H1 (cell line): ENCODE data around the gene FOXL1. TPM values are rescaled to one million over a fixed set of nuclear protein-coding genes. Genes with fewer than 3 reads are reported as not detected.

Experiments used
- CTCF ChIA-PET: fragments of 300-600 bp; sonication (Branson Sonifier 250); formaldehyde crosslinking; loops from one replicate; lab custom pipeline; 2021; ENCODE audit not compliant: partially characterized antibody; lab: Charles Lee
- POLR2A ChIA-PET: fragments of 300-600 bp; sonication (Branson Sonifier 250); formaldehyde crosslinking; loops from one replicate; lab custom pipeline; 2021; ENCODE audit warnings: inconsistent platforms; ENCODE audit not compliant: partially characterized antibody; lab: Charles Lee
- DNase-seq, 2 experiments: peaks; one replicate each; pipeline versions ENCODE4 v3.0.0 to v3.0.0-alpha.2; 2010 to 2022; ENCODE audit warnings: low spot score in 2 of 2, low read depth in 1 of 2, mixed read lengths in 1 of 2
- FAIRE-seq: peaks from 2 replicates; lab custom pipeline; 2011; peaks lifted over from hg19 to GRCh38; lab: Jason Lieb, UNC
- H2AFZ ChIP-seq: 2 replicates; pipeline ENCODE4 v1.8.1; 2012; ENCODE audit warnings: low read length, inconsistent platforms
- H2AK5ac ChIP-seq: 2 replicates; pipeline ENCODE4 v1.6.1; 2013; ENCODE audit warnings: low read depth, low read length
- H2BK120ac ChIP-seq: replicated peaks from 2 replicates; pipeline ENCODE3; 2013; ENCODE audit warnings: low read depth, low read length, inconsistent platforms
- H2BK12ac ChIP-seq: 2 replicates; pipeline ENCODE4 v1.6.1; 2013; ENCODE audit warnings: low read depth, low read length
- H2BK15ac ChIP-seq: 2 replicates; pipeline ENCODE4 v1.6.1; 2013; ENCODE audit warnings: low read length
- H2BK20ac ChIP-seq: 2 replicates; pipeline ENCODE4 v1.6.1; 2013; ENCODE audit warnings: low read length
- H2BK5ac ChIP-seq: 2 replicates; pipeline ENCODE4 v1.6.1; 2013; ENCODE audit warnings: low read depth, low read length
- H3K14ac ChIP-seq: 2 replicates; pipeline ENCODE4 v1.6.1; 2013; ENCODE audit warnings: inconsistent platforms; ENCODE audit not compliant: insufficient read length
- H3K18ac ChIP-seq: 2 replicates; pipeline ENCODE4 v1.6.1; 2013; ENCODE audit warnings: low read length; ENCODE audit errors: extremely low read depth
- H3K23ac ChIP-seq: 2 replicates; pipeline ENCODE4 v1.6.1; 2013; ENCODE audit warnings: inconsistent platforms; ENCODE audit not compliant: insufficient read length
- H3K23me2 ChIP-seq: 2 replicates; pipeline ENCODE4 v1.6.1; 2013; ENCODE audit warnings: low read depth, low read length
- H3K27ac ChIP-seq: 2 replicates; pipeline ENCODE4 v1.6.1; 2011; ENCODE audit warnings: low read depth, low read length, inconsistent platforms
- H3K27me3 ChIP-seq, 4 experiments: replicated peaks in 1 of 4; 1 replicate in 1 of 4; 2 replicates in 3 of 4; pipeline versions ENCODE4 v1.6.1 to v1.8.1; 2011 to 2013; ENCODE audit warnings: low read length in 3 of 4, mild to moderate bottlenecking in 3 of 4, inconsistent platforms in 2 of 4, mixed read lengths in 2 of 4, moderate library complexity in 1 of 4; ENCODE audit not compliant: control insufficient read depth in 3 of 4, insufficient read depth in 3 of 4; ENCODE audit errors: extremely low read depth in 1 of 4
- H3K36me3 ChIP-seq, 4 experiments: 2 replicates each; pipeline versions ENCODE4 v1.6.1 to v1.8.1; 2011 to 2013; ENCODE audit warnings: mild to moderate bottlenecking in 4 of 4, low read length in 3 of 4, moderate library complexity in 2 of 4, control low read depth in 1 of 4, inconsistent platforms in 1 of 4; ENCODE audit not compliant: insufficient read depth in 4 of 4, control insufficient read depth in 2 of 4
- H3K4ac ChIP-seq: replicated peaks from 2 replicates; pipeline ENCODE3; 2013; ENCODE audit warnings: low read length, low read depth, mixed read lengths, inconsistent platforms; ENCODE audit not compliant: insufficient read length
- H3K4me1 ChIP-seq, 4 experiments: replicated peaks in 1 of 4; 1 replicate in 1 of 4; 2 replicates in 3 of 4; pipeline versions ENCODE4 v1.6.1 to v1.8.1; 2011 to 2013; ENCODE audit warnings: low read length in 3 of 4, inconsistent platforms in 2 of 4, mixed read lengths in 1 of 4; ENCODE audit not compliant: insufficient read depth in 4 of 4, control insufficient read depth in 3 of 4
- H3K4me2 ChIP-seq, 2 experiments: 2 replicates each; pipeline versions ENCODE4 v1.6.1 to v1.8.1; 2011 to 2013; ENCODE audit warnings: low read depth in 2 of 2, low read length in 2 of 2, control low read depth in 1 of 2, inconsistent platforms in 1 of 2, mild to moderate bottlenecking in 1 of 2; ENCODE audit not compliant: insufficient read depth in 1 of 2
- H3K4me3 ChIP-seq, 4 experiments: fragments of 200-600, 300-600 bp in 1 of 4; sonication (generic), shearing (Covaris generic), sonication (Bioruptor Twin) in 1 of 4; 2 replicates each; pipeline versions ENCODE4 v1.5.1 to v1.8.1; 2011 to 2016; ENCODE audit warnings: low read length in 4 of 4, low read depth in 3 of 4, control low read depth in 2 of 4, inconsistent platforms in 2 of 4, mild to moderate bottlenecking in 2 of 4, mixed read lengths in 1 of 4, moderate library complexity in 1 of 4; ENCODE audit not compliant: insufficient read depth in 2 of 4; ENCODE audit errors: extremely low read depth in 1 of 4
- H3K56ac ChIP-seq: replicated peaks from 2 replicates; pipeline ENCODE3; 2013; ENCODE audit warnings: low read depth, mild to moderate bottlenecking, mixed read lengths, low read length, inconsistent platforms; ENCODE audit not compliant: insufficient read length
- H3K79me1 ChIP-seq: 2 replicates; pipeline ENCODE4 v1.6.1; 2013; ENCODE audit warnings: low read depth, low read length, control low read depth
- H3K79me2 ChIP-seq, 2 experiments: 2 replicates each; pipeline versions ENCODE4 v1.6.1 to v1.8.1; 2012 to 2013; ENCODE audit warnings: low read length in 2 of 2, mild to moderate bottlenecking in 2 of 2, inconsistent platforms in 1 of 2; ENCODE audit not compliant: insufficient read depth in 2 of 2, control insufficient read depth in 1 of 2
- H3K9ac ChIP-seq, 4 experiments: replicated peaks in 1 of 4; 1 replicate in 1 of 4; 2 replicates in 3 of 4; pipeline versions ENCODE4 v1.6.1 to v1.8.1; 2011 to 2013; ENCODE audit warnings: low read depth in 3 of 4, low read length in 3 of 4, control low read depth in 2 of 4, mild to moderate bottlenecking in 2 of 4, moderate library complexity in 2 of 4, inconsistent platforms in 1 of 4; ENCODE audit errors: extremely low read depth in 1 of 4
- H3K9me3 ChIP-seq, 2 experiments: 2 replicates each; pipeline versions ENCODE4 v1.6.1 to v1.8.1; 2012 to 2013; ENCODE audit warnings: mild to moderate bottlenecking in 2 of 2, moderate library complexity in 2 of 2, control low read depth in 1 of 2, inconsistent platforms in 1 of 2, low read depth in 1 of 2, low read length in 1 of 2, mixed read lengths in 1 of 2; ENCODE audit not compliant: insufficient read depth in 2 of 2
- H4K20me1 ChIP-seq, 2 experiments: replicated peaks in 1 of 2; 2 replicates each; pipeline versions ENCODE3 to v1.8.1; 2011 to 2013; ENCODE audit warnings: inconsistent platforms in 2 of 2, low read length in 2 of 2, mild to moderate bottlenecking in 1 of 2; ENCODE audit not compliant: insufficient read depth in 2 of 2, control insufficient read depth in 1 of 2
- H4K5ac ChIP-seq: 2 replicates; pipeline ENCODE4 v1.6.1; 2013; ENCODE audit warnings: low read length, low read depth, mixed read lengths, inconsistent platforms; ENCODE audit not compliant: insufficient read length
- H4K8ac ChIP-seq: 2 replicates; pipeline ENCODE4 v1.8.0; 2013; ENCODE audit warnings: mild to moderate bottlenecking, moderate library complexity, low read length, inconsistent platforms; ENCODE audit not compliant: insufficient read depth; ENCODE audit errors: extremely low read depth
- H4K91ac ChIP-seq: replicated peaks from 2 replicates; pipeline ENCODE3; 2013; ENCODE audit warnings: low read length, mixed read lengths, inconsistent platforms; ENCODE audit not compliant: insufficient read length
- EP300 ChIP-seq, 2 experiments: IDR thresholded peaks; 1 replicate in 1 of 2; 2 replicates in 1 of 2; pipeline ENCODE4 v1.6.1; 2011 to 2012; ENCODE audit warnings: low read depth in 2 of 2, low read length in 2 of 2, mild to moderate bottlenecking in 2 of 2, borderline replicate concordance in 1 of 2, inconsistent platforms in 1 of 2, moderate library complexity in 1 of 2
- MAX ChIP-seq: IDR thresholded peaks from 2 replicates; pipeline ENCODE4 v1.6.1; 2012; ENCODE audit warnings: inconsistent platforms
- POLR2AphosphoS5 ChIP-seq: IDR thresholded peaks from 2 replicates; pipeline ENCODE4 v1.6.1; 2011; ENCODE audit warnings: low read depth, low read length
- RAD21 ChIP-seq, 2 experiments: IDR thresholded peaks in 1 of 2; conservative IDR thresholded peaks in 1 of 2; 2 replicates each; pipeline ENCODE4 v1.6.1; 2011; ENCODE audit warnings: low read depth in 2 of 2, low read length in 2 of 2, improper control_type of control experiment in 1 of 2, inconsistent platforms in 1 of 2, mild to moderate bottlenecking in 1 of 2, moderate library complexity in 1 of 2
- SAP30 ChIP-seq: fragments of 300-600 bp; sonication (generic); IDR thresholded peaks from 2 replicates; pipeline ENCODE4 v1.7.1; 2012; ENCODE audit warnings: low read length, moderate library complexity, mild to moderate bottlenecking, inconsistent platforms; ENCODE audit not compliant: insufficient read depth, insufficient replicate concordance
- SUZ12 ChIP-seq: fragments of 200-600 bp; sonication (generic); IDR thresholded peaks from 2 replicates; pipeline ENCODE4 v1.6.1; 2012; ENCODE audit warnings: mild to moderate bottlenecking, inconsistent platforms, low read length, moderate library complexity, mixed read lengths
- TCF12 ChIP-seq: IDR thresholded peaks from 2 replicates; pipeline ENCODE4 v1.6.1; 2011; ENCODE audit warnings: low read depth, mild to moderate bottlenecking, low read length
- WGBS, 2 experiments: shearing (Covaris generic) in 1 of 2; methylation state at CpG; one replicate each; pipeline versions ENCODE4 v1.1.6 to v1.1.7; 2013 to 2015; ENCODE audit warnings: low lambda C conversion rate in 2 of 2, mixed read lengths in 2 of 2, inconsistent platforms in 1 of 2, low coverage in 1 of 2, missing lambda C conversion rate in 1 of 2; ENCODE audit not compliant: insufficient replicate concordance in 2 of 2, insufficient coverage in 1 of 2, insufficient read length in 1 of 2; ENCODE audit errors: extremely low coverage in 1 of 2, missing lambda C conversion rate in 1 of 2; 5-methylcytosine and 5-hydroxymethylcytosine counted together
- polyA plus RNA-seq, 7 experiments: library from polyadenylated mRNA; depleted of rRNA in 3 of 7; stranded (reverse) in 5 of 7; unstranded in 2 of 7; fragments of >200 nt in 5 of 7; fragments of 200-250 nt in 2 of 7; gene quantifications; 1 replicate in 5 of 7; 2 replicates in 1 of 7; 4 replicates in 1 of 7; pipeline versions ENCODE4 v1.2.1 to v1.2.3, GENCODE V29; 2011 to 2013; ENCODE audit warnings: missing spikeins in 2 of 7, mixed read lengths in 2 of 7
- total RNA-seq: library from RNA; stranded (reverse); fragmentation: NEBNext Ultra II Directional; extraction: Animal tissue kit (Norgen Biotek cat#: 25700); gene quantifications from 2 replicates; pipeline ENCODE4 v1.2.1, GENCODE V29; 2021

FOXL1 gene
- total and polyA plus RNA-seq, 2 of the 8 experiments (the other 6 are each of a cell fraction or from before 2014, with no cell fraction given), result 0.03 TPM; not detected in 1

- H4K8ac ChIP-seq, result peak overlapping the region; percentile 57; the same call in 1 of the 2 replicates
- peaks cover 9 to 35% (median 19%) of the 10 kb centered on the region in 4 experiments for H3K4me1 ChIP-seq
- H3K23ac ChIP-seq, result no peak overlapping the region
- no peak overlapping the region for H2BK5ac ChIP-seq
- DNase-seq, result peak in 1 of 2 experiments; percentile 75
- H3K27me3 ChIP-seq, result peaks cover 80 to 96% (median 88%) of the 10 kb centered on the region in 4 experiments
- no peaks in the 10 kb centered on the region for H3K79me1 ChIP-seq
- peak overlapping the region; percentile 56 to 67 for H3K4me2 ChIP-seq
- H3K36me3 ChIP-seq, result peaks cover 0 to 10% (median 0%) of the 10 kb centered on the region in 4 experiments; a peak in 1 of 8 replicates
- no peak overlapping the region for H3K27ac ChIP-seq
- peak overlapping the region in 2 of 4 experiments; percentile 30 to 60; a peak in 3 of 8 replicates for H3K4me3 ChIP-seq
- ChIA-PET POLR2A (no interaction called here), CTCF (interaction anchor here (1.0 to 1.4 kb wide), 2 partner anchors 491 to 495 kb away, joined by 3 read pairs; no protein-coding TSS in a partner anchor)
- H3K23me2 ChIP-seq, result peaks cover 2% of the 10 kb centered on the region; the same call in 1 of the 2 replicates
- H4K20me1 ChIP-seq, result peaks cover 9 to 17% of the 10 kb centered on the region in 2 experiments
- H4K91ac ChIP-seq, result no peak overlapping the region
- no peak overlapping the region for H3K18ac ChIP-seq
- no peak for FAIRE-seq
- no peak overlapping the region for H2BK12ac ChIP-seq
- H3K14ac ChIP-seq, result no peak overlapping the region
- no peaks in the 10 kb centered on the region; a peak in 1 of 4 replicates for H3K9me3 ChIP-seq
- no peak overlapping the region for H2BK20ac ChIP-seq
- H2BK15ac ChIP-seq, result no peak overlapping the region
- no peak overlapping the region for H3K56ac ChIP-seq
- H3K4ac ChIP-seq, result no peak overlapping the region
- no peak overlapping the region for H4K5ac ChIP-seq
- H2AFZ ChIP-seq, result no peak overlapping the region
- H3K79me2 ChIP-seq, result no peaks in the 10 kb centered on the region
- no peak overlapping the region for H3K9ac ChIP-seq
- H2AK5ac ChIP-seq, result no peak overlapping the region
- WGBS, 2 experiments, result 2% methylated on average over 80 of the region's 116 CpGs; no CpG with 5 or more reads in 1 of the 2 experiments
- no peak overlapping the region for H2BK120ac ChIP-seq
- TF ChIP-seq SUZ12, result peak; percentile 93
- TF ChIP-seq MAX, result peak; percentile 28; the same call in 1 of the 2 replicates
- no peak for TF ChIP-seq TCF12
- TF ChIP-seq RAD21 (IDR thresholded peaks at IDR 0.05 in 1 of 2, conservative IDR thresholded peaks at IDR 0.05 in 1 of 2; ENCODE audit: low read depth in 2 of 2, low read length in 2 of 2), result peak in 1 of 2 experiments; percentile 20; a peak in 1 of 4 replicates
- TF ChIP-seq POLR2AphosphoS5, result no peak
- no peak for TF ChIP-seq EP300 (IDR thresholded peaks at IDR 0.05; ENCODE audit: borderline replicate concordance in 1 of 2, low read depth in 2 of 2, low read length in 2 of 2)
- TF ChIP-seq SAP30, result no peak
Observed at GRCh38 chr16:86567701-86568581, 10.4 kb upstream of the FOXL1 start.
